ENCODE results near the gene RNU1-1.
"Not testable (repeated sequence)": the region's sequence is repeated elsewhere in the genome, so short reads cannot be mapped to it uniquely, and the experiment has no call there.

- TF ChIP-seq REST (IDR thresholded peaks at IDR 0.05; ENCODE audit: low read depth, low read length); CTCF (IDR thresholded peaks at IDR 0.05); GABPA (IDR thresholded peaks at IDR 0.05; ENCODE audit: low read depth); MAX (IDR thresholded peaks at IDR 0.05; ENCODE audit: low read depth); USF2 (IDR thresholded peaks at IDR 0.05; ENCODE audit: borderline replicate concordance, low read depth, low read length); RFX5 (IDR thresholded peaks at IDR 0.05; ENCODE audit: low read length); TCF12 (IDR thresholded peaks at IDR 0.05); EP300 (IDR thresholded peaks at IDR 0.05; ENCODE audit: borderline replicate concordance in 1 of 2, low read depth in 1 of 2, low read length in 1 of 2); MXI1 (IDR thresholded peaks at IDR 0.05; ENCODE audit: low read depth, low read length): not testable (repeated sequence)
These were observed 27.1 kb downstream of the RNU1-1 start for GRCh38 chr1:16487011-16487410.
